ENCODE results near the gene TSSK6. TPM values are rescaled to one million over a fixed set of nuclear protein-coding genes. Genes with fewer than 3 reads are reported as not detected.

TSSK6 gene
- 2.4 and 8.3 TPM in 2 replicates for total RNA-seq (2014; rRNA removed; shearing (Covaris generic))

- no peak for DNase-seq (ENCODE audit: low spot score)
- in situ Hi-C loops (cut with HindIII; ENCODE audit: low sequenced_read_pairs), result no loop called here
Observed at GRCh38 chr19:19514881-19515641, at the start of gene TSSK6. TSS of gene TSSK6 (minus strand) at chr19:19515548. CDS start at chr19:19515427, 121 bp downstream.

GRCh38 chr19:19563348-19563848 lies 48.0 kb upstream of the TSSK6 start:
- in situ Hi-C loops (cut with HindIII; ENCODE audit: low sequenced_read_pairs), result no loop called here
- DNase-seq (ENCODE audit: low spot score), result no peak

- in situ Hi-C loops (cut with HindIII; ENCODE audit: low sequenced_read_pairs), result no loop called here
- no peak for DNase-seq (ENCODE audit: low spot score)
Observed at GRCh38 chr19:19562665-19563347, 47.5 kb upstream of the TSSK6 start.

GRCh38 chr19:19561946-19562664 lies 46.8 kb upstream of the TSSK6 start:
- in situ Hi-C loops (cut with HindIII; ENCODE audit: low sequenced_read_pairs), result no loop called here
- DNase-seq (ENCODE audit: low spot score), result no peak

GRCh38 chr19:19559931-19560330 lies 44.6 kb upstream of the TSSK6 start:
- in situ Hi-C loops (cut with HindIII; ENCODE audit: low sequenced_read_pairs), result no loop called here
- DNase-seq (ENCODE audit: low spot score), result no peak

- no peak for DNase-seq (ENCODE audit: low spot score)
- in situ Hi-C loops (cut with HindIII; ENCODE audit: low sequenced_read_pairs), result no loop called here
Observed at GRCh38 chr19:19558636-19559035, 43.3 kb upstream of the TSSK6 start.

GRCh38 chr19:19558055-19558454 lies 42.7 kb upstream of the TSSK6 start:
- DNase-seq (ENCODE audit: low spot score), result no peak
- in situ Hi-C loops (cut with HindIII; ENCODE audit: low sequenced_read_pairs), result no loop called here

GRCh38 chr19:19554074-19555023 lies 39.0 kb upstream of the TSSK6 start:
- DNase-seq (ENCODE audit: low spot score), result no peak
- in situ Hi-C loops (cut with HindIII; ENCODE audit: low sequenced_read_pairs), result no loop called here

- in situ Hi-C loops (cut with HindIII; ENCODE audit: low sequenced_read_pairs), result no loop called here
- no peak for DNase-seq (ENCODE audit: low spot score)
Observed at GRCh38 chr19:19553670-19554069, 38.3 kb upstream of the TSSK6 start.

- DNase-seq (ENCODE audit: low spot score), result no peak
- in situ Hi-C loops (cut with HindIII; ENCODE audit: low sequenced_read_pairs), result no loop called here
Observed at GRCh38 chr19:19552798-19553197, 37.5 kb upstream of the TSSK6 start.

GRCh38 chr19:19551853-19552192 lies 36.5 kb upstream of the TSSK6 start:
- in situ Hi-C loops (cut with HindIII; ENCODE audit: low sequenced_read_pairs), result no loop called here
- DNase-seq (ENCODE audit: low spot score), result no peak

GRCh38 chr19:19550972-19551852 lies 35.9 kb upstream of the TSSK6 start:
- DNase-seq (ENCODE audit: low spot score), result no peak
- in situ Hi-C loops (cut with HindIII; ENCODE audit: low sequenced_read_pairs), result no loop called here

- no peak for DNase-seq (ENCODE audit: low spot score)
- in situ Hi-C loops (cut with HindIII; ENCODE audit: low sequenced_read_pairs), result no loop called here
Observed at GRCh38 chr19:19550485-19550929, 35.2 kb upstream of the TSSK6 start.

- in situ Hi-C loops (cut with HindIII; ENCODE audit: low sequenced_read_pairs), result no loop called here
- DNase-seq (ENCODE audit: low spot score), result no peak
Observed at GRCh38 chr19:19549804-19550464, 34.6 kb upstream of the TSSK6 start.

GRCh38 chr19:19548915-19549759 lies 33.8 kb upstream of the TSSK6 start:
- no peak for DNase-seq (ENCODE audit: low spot score)
- in situ Hi-C loops (cut with HindIII; ENCODE audit: low sequenced_read_pairs), result no loop called here

- no peak for DNase-seq (ENCODE audit: low spot score)
- in situ Hi-C loops (cut with HindIII; ENCODE audit: low sequenced_read_pairs), result no loop called here
Observed at GRCh38 chr19:19547674-19548336, 32.5 kb upstream of the TSSK6 start.
